GM23338 (cell line): ENCODE results near the gene UBN1. TPM values are rescaled to one million over a fixed set of nuclear protein-coding genes. Genes with fewer than 3 reads are reported as not detected.

Experiments used
- ATAC-seq: fragments of 200-7000 bp; cut with Tn5 transposase; 3 replicates; pipeline ENCODE4 v1.9.1; 2020
- DNase-seq: peaks from one replicate; pipeline ENCODE4 v3.0.0-alpha.2; 2015; ENCODE audit warnings: low spot score
- H2AFZ ChIP-seq: fragments of 200-600 bp; sonication (generic); 2 replicates; pipeline ENCODE4 v1.8.0; 2016; ENCODE audit warnings: antibody characterized with exemption, mild to moderate bottlenecking, moderate library complexity
- H3F3A ChIP-seq: fragments of 200-600 bp; sonication (generic); replicated peaks from 2 replicates; pipeline ENCODE4 v1.8.0; 2017; ENCODE audit warnings: antibody characterized with exemption, mixed run types, low read depth
- H3K27ac ChIP-seq: fragments of 200-600 bp; sonication (generic); 2 replicates; pipeline ENCODE4 v1.6.1; 2016; ENCODE audit warnings: low read depth
- H3K27me3 ChIP-seq: fragments of 200-600 bp; sonication (generic); 2 replicates; pipeline ENCODE4 v1.8.0; 2016; ENCODE audit warnings: mild to moderate bottlenecking, mixed run types, moderate library complexity; ENCODE audit not compliant: insufficient read depth
- H3K36me3 ChIP-seq: fragments of 200-600 bp; sonication (generic); 2 replicates; pipeline ENCODE4 v1.8.0; 2016; ENCODE audit warnings: mild to moderate bottlenecking; ENCODE audit not compliant: insufficient read depth
- H3K4me1 ChIP-seq: fragments of 200-600 bp; sonication (generic); 2 replicates; pipeline ENCODE4 v1.8.0; 2016; ENCODE audit warnings: mild to moderate bottlenecking, moderate library complexity; ENCODE audit not compliant: insufficient read depth
- H3K4me2 ChIP-seq: fragments of 200-600 bp; sonication (generic); 2 replicates; pipeline ENCODE4 v1.7.1; 2017; ENCODE audit warnings: mixed run types
- H3K4me3 ChIP-seq: fragments of 200-600 bp; sonication (generic); 2 replicates; pipeline ENCODE4 v1.6.1; 2016; ENCODE audit warnings: mixed run types
- H3K79me2 ChIP-seq: fragments of 200-600 bp; sonication (generic); replicated peaks from 2 replicates; pipeline ENCODE4 v1.8.0; 2017; ENCODE audit warnings: mild to moderate bottlenecking; ENCODE audit not compliant: insufficient read depth
- H3K9me2 ChIP-seq: fragments of 200-600 bp; sonication (generic); 2 replicates; pipeline ENCODE4 v1.8.0; 2017; ENCODE audit not compliant: insufficient read depth
- H4K20me1 ChIP-seq: fragments of 200-600 bp; sonication (generic); replicated peaks from 2 replicates; pipeline ENCODE4 v1.8.0; 2017; ENCODE audit warnings: mild to moderate bottlenecking; ENCODE audit not compliant: insufficient read depth
- H3K27ac Mint-ChIP-seq: 2 replicates; pipeline ENCODE4 v1.8.0; 2020; ENCODE audit warnings: inconsistent platforms, mild to moderate bottlenecking, moderate library complexity, mixed read lengths
- H3K27me3 Mint-ChIP-seq: 3 replicates; pipeline ENCODE4 v1.8.0; 2022; ENCODE audit warnings: low read depth, mild to moderate bottlenecking, moderate library complexity, mixed read lengths, inconsistent platforms; ENCODE audit not compliant: insufficient read depth, poor library complexity
- H3K36me3 Mint-ChIP-seq: 3 replicates; pipeline ENCODE4 v1.8.0; 2021; ENCODE audit warnings: low read depth, mild to moderate bottlenecking, inconsistent platforms, moderate library complexity, mixed read lengths
- H3K4me1 Mint-ChIP-seq: 3 replicates; pipeline ENCODE4 v1.8.0; 2020; ENCODE audit warnings: mild to moderate bottlenecking, inconsistent platforms, mixed read lengths
- H3K4me3 Mint-ChIP-seq: 3 replicates; pipeline ENCODE4 v1.8.0; 2021; ENCODE audit warnings: moderate library complexity, mild to moderate bottlenecking, inconsistent platforms, mixed read lengths
- H3K9me3 Mint-ChIP-seq: 3 replicates; pipeline ENCODE4 v1.8.0; 2020; ENCODE audit warnings: moderate library complexity, mild to moderate bottlenecking, inconsistent platforms, mixed read lengths
- CREB1 ChIP-seq: fragments of 250-450 bp; sonication (Bioruptor Pico); IDR thresholded peaks from 2 replicates; pipeline ENCODE4 v1.5.0; 2020; ENCODE audit warnings: low read depth, mild to moderate bottlenecking, moderate library complexity
- EZH2 ChIP-seq: fragments of 200-600 bp; sonication (generic); IDR thresholded peaks from one replicate; pipeline ENCODE4 v1.8.0; 2017; ENCODE audit warnings: antibody characterized with exemption, mild to moderate bottlenecking, low read depth; ENCODE audit not compliant: unreplicated experiment
- EZH2phosphoT487 ChIP-seq: fragments of 200-600 bp; sonication (generic); IDR thresholded peaks from one replicate; pipeline ENCODE4 v1.8.1; 2018; ENCODE audit warnings: antibody characterized with exemption; ENCODE audit not compliant: unreplicated experiment
- JUNB ChIP-seq: IDR thresholded peaks from one replicate; pipeline ENCODE4 v1.6.1; 2016; ENCODE audit warnings: antibody characterized with exemption; ENCODE audit not compliant: unreplicated experiment
- NANOG ChIP-seq: IDR thresholded peaks from 2 replicates; pipeline ENCODE4 v1.6.1; 2016; ENCODE audit warnings: antibody characterized with exemption, borderline replicate concordance
- POLR2AphosphoS5 ChIP-seq: IDR thresholded peaks from 2 replicates; pipeline ENCODE4 v1.6.1; 2016; ENCODE audit warnings: antibody characterized with exemption, low read depth
- STAT1 ChIP-seq: IDR thresholded peaks from one replicate; pipeline ENCODE4 v1.6.1; 2016; ENCODE audit warnings: antibody characterized with exemption; ENCODE audit not compliant: unreplicated experiment
- ZNF114 ChIP-seq: fragments of 250-450 bp; sonication (Bioruptor Pico); IDR thresholded peaks from 2 replicates; pipeline ENCODE4 v1.5.0; 2020; ENCODE audit warnings: mild to moderate bottlenecking, moderate library complexity
- ZNF331 ChIP-seq: fragments of 250-450 bp; sonication (Bioruptor Pico); IDR thresholded peaks from 2 replicates; pipeline ENCODE4 v1.5.0; 2020; ENCODE audit warnings: low read depth, mild to moderate bottlenecking, moderate library complexity
- polyA plus RNA-seq: library from polyadenylated mRNA; unstranded; fragments of >200 nt; fragmentation: Nextera tagmentation; extraction: Ambion mirVana; gene quantifications from 2 replicates; pipeline ENCODE4 v1.2.1, GENCODE V29; 2016
- total RNA-seq: library from RNA; depleted of rRNA; stranded (reverse); fragments of >200 nt; shearing (Covaris generic); gene quantifications from 2 replicates; pipeline ENCODE4 v1.2.3, GENCODE V29; 2014
- TF ChIP-seq, protein P1 (sequence below): IDR thresholded peaks from one replicate; pipeline ENCODE4 v1.6.1; 2018; ENCODE audit warnings: antibody characterized with exemption; ENCODE audit not compliant: unreplicated experiment
- TF ChIP-seq, protein P2 (sequence below): IDR thresholded peaks from 2 replicates; pipeline ENCODE4 v1.6.1; 2016; ENCODE audit warnings: antibody characterized with exemption
- TF ChIP-seq, protein P3 (sequence below): fragments of 250-450 bp; sonication (Bioruptor Pico); IDR thresholded peaks from 2 replicates; pipeline ENCODE4 v1.5.0; 2020; ENCODE audit warnings: mild to moderate bottlenecking, moderate library complexity
- TF ChIP-seq, protein P4 (sequence below), 2 experiments: fragments of 200-600 bp in 1 of 2; sonication (generic) in 1 of 2; conservative IDR thresholded peaks; 2 replicates each; pipeline versions ENCODE4 v1.5.1 to v1.6.1; 2016 to 2017; ENCODE audit warnings: antibody characterized with exemption in 2 of 2, low read depth in 2 of 2, mild to moderate bottlenecking in 2 of 2, moderate library complexity in 1 of 2

The UBN1 gene
- total and polyA plus RNA-seq, 2 experiments from 2014 or later: 18.3 to 46.8 TPM

DNA sequence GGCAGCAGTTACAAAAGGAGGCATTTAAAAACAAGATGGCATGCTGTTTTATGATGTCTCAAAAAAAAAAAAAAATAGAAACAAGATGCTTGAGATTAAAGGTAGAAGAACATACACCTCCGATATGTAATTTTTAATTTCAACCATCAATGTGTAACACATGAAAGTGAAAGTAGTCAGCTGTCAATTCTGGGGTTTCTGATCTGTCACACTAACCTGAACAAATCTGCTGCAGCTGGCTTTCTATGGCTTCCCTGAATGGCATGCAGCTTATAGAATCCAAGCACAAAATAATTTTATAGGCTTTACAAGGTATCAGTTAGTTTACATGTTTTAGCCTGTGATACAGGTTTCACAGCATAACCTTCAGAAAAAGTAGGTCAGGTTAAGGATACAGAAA is 13.7 kb upstream of the UBN1 start:
- Histone ChIP-seq H3K79me2 (peaks cover 17% of the 10 kb centered on the region), H4K20me1 (peaks cover 25% of the 10 kb centered on the region), H3K4me3 (no peak overlapping the region), H3K27me3 (no peaks in the 10 kb centered on the region), H3K9me2 (no peaks in the 10 kb centered on the region), H3K4me1 (no peaks in the 10 kb centered on the region), H3K4me2 (no peak overlapping the region), H3K36me3 (peaks cover 45% of the 10 kb centered on the region), H2AFZ (no peak overlapping the region), H3F3A (0 out of 2 replicates have a peak, but pooled peaks cover 10% of the 10 kb centered on the region), H3K27ac (no peak overlapping the region)
- no peaks in the 10 kb centered on the region for H3K4me1 Mint-ChIP-seq
- no peak for DNase-seq
- ATAC-seq: no peak
- peaks cover 3% of the 10 kb centered on the region for H3K27me3 Mint-ChIP-seq
- H3K4me3 Mint-ChIP-seq: no peak overlapping the region
- H3K9me3 Mint-ChIP-seq: no peaks in the 10 kb centered on the region
- peaks cover 64% of the 10 kb centered on the region for H3K36me3 Mint-ChIP-seq
- no peak overlapping the region for H3K27ac Mint-ChIP-seq
- TF ChIP-seq ZNF114 (CRISPR knock-in tag): no peak
- TF ChIP-seq, protein P1, sequence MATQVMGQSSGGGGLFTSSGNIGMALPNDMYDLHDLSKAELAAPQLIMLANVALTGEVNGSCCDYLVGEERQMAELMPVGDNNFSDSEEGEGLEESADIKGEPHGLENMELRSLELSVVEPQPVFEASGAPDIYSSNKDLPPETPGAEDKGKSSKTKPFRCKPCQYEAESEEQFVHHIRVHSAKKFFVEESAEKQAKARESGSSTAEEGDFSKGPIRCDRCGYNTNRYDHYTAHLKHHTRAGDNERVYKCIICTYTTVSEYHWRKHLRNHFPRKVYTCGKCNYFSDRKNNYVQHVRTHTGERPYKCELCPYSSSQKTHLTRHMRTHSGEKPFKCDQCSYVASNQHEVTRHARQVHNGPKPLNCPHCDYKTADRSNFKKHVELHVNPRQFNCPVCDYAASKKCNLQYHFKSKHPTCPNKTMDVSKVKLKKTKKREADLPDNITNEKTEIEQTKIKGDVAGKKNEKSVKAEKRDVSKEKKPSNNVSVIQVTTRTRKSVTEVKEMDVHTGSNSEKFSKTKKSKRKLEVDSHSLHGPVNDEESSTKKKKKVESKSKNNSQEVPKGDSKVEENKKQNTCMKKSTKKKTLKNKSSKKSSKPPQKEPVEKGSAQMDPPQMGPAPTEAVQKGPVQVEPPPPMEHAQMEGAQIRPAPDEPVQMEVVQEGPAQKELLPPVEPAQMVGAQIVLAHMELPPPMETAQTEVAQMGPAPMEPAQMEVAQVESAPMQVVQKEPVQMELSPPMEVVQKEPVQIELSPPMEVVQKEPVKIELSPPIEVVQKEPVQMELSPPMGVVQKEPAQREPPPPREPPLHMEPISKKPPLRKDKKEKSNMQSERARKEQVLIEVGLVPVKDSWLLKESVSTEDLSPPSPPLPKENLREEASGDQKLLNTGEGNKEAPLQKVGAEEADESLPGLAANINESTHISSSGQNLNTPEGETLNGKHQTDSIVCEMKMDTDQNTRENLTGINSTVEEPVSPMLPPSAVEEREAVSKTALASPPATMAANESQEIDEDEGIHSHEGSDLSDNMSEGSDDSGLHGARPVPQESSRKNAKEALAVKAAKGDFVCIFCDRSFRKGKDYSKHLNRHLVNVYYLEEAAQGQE: no peak
- no peak for TF ChIP-seq EZH2
- no peak for TF ChIP-seq JUNB
- no peak for TF ChIP-seq STAT1
- TF ChIP-seq, protein P2, sequence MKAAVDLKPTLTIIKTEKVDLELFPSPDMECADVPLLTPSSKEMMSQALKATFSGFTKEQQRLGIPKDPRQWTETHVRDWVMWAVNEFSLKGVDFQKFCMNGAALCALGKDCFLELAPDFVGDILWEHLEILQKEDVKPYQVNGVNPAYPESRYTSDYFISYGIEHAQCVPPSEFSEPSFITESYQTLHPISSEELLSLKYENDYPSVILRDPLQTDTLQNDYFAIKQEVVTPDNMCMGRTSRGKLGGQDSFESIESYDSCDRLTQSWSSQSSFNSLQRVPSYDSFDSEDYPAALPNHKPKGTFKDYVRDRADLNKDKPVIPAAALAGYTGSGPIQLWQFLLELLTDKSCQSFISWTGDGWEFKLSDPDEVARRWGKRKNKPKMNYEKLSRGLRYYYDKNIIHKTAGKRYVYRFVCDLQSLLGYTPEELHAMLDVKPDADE: no peak
- TF ChIP-seq POLR2AphosphoS5: no peak
- no peak for TF ChIP-seq EZH2phosphoT487
- TF ChIP-seq CREB1 (CRISPR knock-in tag): no peak
- TF ChIP-seq, protein P3, sequence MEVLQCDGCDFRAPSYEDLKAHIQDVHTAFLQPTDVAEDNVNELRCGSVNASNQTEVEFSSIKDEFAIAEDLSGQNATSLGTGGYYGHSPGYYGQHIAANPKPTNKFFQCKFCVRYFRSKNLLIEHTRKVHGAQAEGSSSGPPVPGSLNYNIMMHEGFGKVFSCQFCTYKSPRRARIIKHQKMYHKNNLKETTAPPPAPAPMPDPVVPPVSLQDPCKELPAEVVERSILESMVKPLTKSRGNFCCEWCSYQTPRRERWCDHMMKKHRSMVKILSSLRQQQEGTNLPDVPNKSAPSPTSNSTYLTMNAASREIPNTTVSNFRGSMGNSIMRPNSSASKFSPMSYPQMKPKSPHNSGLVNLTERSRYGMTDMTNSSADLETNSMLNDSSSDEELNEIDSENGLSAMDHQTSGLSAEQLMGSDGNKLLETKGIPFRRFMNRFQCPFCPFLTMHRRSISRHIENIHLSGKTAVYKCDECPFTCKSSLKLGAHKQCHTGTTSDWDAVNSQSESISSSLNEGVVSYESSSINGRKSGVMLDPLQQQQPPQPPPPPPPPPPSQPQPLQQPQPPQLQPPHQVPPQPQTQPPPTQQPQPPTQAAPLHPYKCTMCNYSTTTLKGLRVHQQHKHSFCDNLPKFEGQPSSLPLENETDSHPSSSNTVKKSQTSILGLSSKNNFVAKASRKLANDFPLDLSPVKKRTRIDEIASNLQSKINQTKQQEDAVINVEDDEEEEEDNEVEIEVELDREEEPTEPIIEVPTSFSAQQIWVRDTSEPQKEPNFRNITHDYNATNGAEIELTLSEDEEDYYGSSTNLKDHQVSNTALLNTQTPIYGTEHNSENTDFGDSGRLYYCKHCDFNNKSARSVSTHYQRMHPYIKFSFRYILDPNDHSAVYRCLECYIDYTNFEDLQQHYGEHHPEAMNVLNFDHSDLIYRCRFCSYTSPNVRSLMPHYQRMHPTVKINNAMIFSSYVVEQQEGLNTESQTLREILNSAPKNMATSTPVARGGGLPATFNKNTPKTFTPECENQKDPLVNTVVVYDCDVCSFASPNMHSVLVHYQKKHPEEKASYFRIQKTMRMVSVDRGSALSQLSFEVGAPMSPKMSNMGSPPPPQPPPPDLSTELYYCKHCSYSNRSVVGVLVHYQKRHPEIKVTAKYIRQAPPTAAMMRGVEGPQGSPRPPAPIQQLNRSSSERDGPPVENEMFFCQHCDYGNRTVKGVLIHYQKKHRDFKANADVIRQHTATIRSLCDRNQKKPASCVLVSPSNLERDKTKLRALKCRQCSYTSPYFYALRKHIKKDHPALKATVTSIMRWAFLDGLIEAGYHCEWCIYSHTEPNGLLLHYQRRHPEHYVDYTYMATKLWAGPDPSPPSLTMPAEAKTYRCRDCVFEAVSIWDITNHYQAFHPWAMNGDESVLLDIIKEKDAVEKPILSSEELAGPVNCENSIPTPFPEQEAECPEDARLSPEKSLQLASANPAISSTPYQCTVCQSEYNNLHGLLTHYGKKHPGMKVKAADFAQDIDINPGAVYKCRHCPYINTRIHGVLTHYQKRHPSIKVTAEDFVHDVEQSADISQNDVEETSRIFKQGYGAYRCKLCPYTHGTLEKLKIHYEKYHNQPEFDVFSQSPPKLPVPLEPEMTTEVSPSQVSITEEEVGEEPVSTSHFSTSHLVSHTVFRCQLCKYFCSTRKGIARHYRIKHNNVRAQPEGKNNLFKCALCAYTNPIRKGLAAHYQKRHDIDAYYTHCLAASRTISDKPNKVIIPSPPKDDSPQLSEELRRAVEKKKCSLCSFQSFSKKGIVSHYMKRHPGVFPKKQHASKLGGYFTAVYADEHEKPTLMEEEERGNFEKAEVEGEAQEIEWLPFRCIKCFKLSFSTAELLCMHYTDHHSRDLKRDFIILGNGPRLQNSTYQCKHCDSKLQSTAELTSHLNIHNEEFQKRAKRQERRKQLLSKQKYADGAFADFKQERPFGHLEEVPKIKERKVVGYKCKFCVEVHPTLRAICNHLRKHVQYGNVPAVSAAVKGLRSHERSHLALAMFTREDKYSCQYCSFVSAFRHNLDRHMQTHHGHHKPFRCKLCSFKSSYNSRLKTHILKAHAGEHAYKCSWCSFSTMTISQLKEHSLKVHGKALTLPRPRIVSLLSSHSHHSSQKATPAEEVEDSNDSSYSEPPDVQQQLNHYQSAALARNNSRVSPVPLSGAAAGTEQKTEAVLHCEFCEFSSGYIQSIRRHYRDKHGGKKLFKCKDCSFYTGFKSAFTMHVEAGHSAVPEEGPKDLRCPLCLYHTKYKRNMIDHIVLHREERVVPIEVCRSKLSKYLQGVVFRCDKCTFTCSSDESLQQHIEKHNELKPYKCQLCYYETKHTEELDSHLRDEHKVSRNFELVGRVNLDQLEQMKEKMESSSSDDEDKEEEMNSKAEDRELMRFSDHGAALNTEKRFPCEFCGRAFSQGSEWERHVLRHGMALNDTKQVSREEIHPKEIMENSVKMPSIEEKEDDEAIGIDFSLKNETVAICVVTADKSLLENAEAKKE (CRISPR knock-in tag): no peak
- TF ChIP-seq ZNF331: no peak
- TF ChIP-seq, protein P4, sequence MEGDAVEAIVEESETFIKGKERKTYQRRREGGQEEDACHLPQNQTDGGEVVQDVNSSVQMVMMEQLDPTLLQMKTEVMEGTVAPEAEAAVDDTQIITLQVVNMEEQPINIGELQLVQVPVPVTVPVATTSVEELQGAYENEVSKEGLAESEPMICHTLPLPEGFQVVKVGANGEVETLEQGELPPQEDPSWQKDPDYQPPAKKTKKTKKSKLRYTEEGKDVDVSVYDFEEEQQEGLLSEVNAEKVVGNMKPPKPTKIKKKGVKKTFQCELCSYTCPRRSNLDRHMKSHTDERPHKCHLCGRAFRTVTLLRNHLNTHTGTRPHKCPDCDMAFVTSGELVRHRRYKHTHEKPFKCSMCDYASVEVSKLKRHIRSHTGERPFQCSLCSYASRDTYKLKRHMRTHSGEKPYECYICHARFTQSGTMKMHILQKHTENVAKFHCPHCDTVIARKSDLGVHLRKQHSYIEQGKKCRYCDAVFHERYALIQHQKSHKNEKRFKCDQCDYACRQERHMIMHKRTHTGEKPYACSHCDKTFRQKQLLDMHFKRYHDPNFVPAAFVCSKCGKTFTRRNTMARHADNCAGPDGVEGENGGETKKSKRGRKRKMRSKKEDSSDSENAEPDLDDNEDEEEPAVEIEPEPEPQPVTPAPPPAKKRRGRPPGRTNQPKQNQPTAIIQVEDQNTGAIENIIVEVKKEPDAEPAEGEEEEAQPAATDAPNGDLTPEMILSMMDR (conservative IDR thresholded peaks at IDR 0.05; ENCODE audit: low read depth in 2 of 2): no peak
- TF ChIP-seq NANOG: no peak
